ENCODE data around the gene ASTN2.

Gene ASTN2

GRCh38 chr9:117017414-117017985 lies 397.4 kb downstream of the ASTN2 start:
- H3K4me1 ChIP-seq (ENCODE audit: low read length): no peaks in the 10 kb centered on the region
- no peak overlapping the region for H3K4me3 ChIP-seq (ENCODE audit: low read length)
- H3F3A ChIP-seq (ENCODE audit: insufficient read depth, low read length): no peaks in the 10 kb centered on the region
- H3K4me2 ChIP-seq (ENCODE audit: low read depth, low read length): no peak overlapping the region
- TF ChIP-seq EZH2phosphoT487 (IDR thresholded peaks at IDR 0.05; ENCODE audit: low read length) (no peak), CTCF (IDR thresholded peaks at IDR 0.05; ENCODE audit: low read length) (no peak), EZH2 (optimal IDR thresholded peaks at IDR 0.05; ENCODE audit: low read depth, low read length) (no peak)
- no peak overlapping the region for H3K9ac ChIP-seq (ENCODE audit: low read length)
- no peak for DNase-seq
- H3K27ac ChIP-seq (ENCODE audit: low read length): no peak overlapping the region
- H3K36me3 ChIP-seq (replicated peaks; ENCODE audit: insufficient read depth, low read length): no peaks in the 10 kb centered on the region
- H3K27me3 ChIP-seq (replicated peaks; ENCODE audit: insufficient read depth, low read length): no peaks in the 10 kb centered on the region
- H2AFZ ChIP-seq (ENCODE audit: low read length): no peak overlapping the region
- H3K9me2 ChIP-seq (replicated peaks; ENCODE audit: insufficient read depth, low read length): no peaks in the 10 kb centered on the region
- no peaks in the 10 kb centered on the region for H4K20me1 ChIP-seq (ENCODE audit: insufficient read depth, low read length)
- H3K79me2 ChIP-seq (ENCODE audit: low read length): no peaks in the 10 kb centered on the region
- no peaks in the 10 kb centered on the region for H3K9me3 ChIP-seq (replicated peaks; ENCODE audit: insufficient read depth, low read length)

- Histone ChIP-seq H3K9me2 (replicated peaks; ENCODE audit: insufficient read depth, low read length) (no peaks in the 10 kb centered on the region), H3K27ac (ENCODE audit: low read length) (no peak overlapping the region), H3K4me2 (ENCODE audit: low read depth, low read length) (no peak overlapping the region), H3K4me3 (ENCODE audit: low read length) (no peak overlapping the region), H3K36me3 (replicated peaks; ENCODE audit: insufficient read depth, low read length) (no peaks in the 10 kb centered on the region), H2AFZ (ENCODE audit: low read length) (no peak overlapping the region), H4K20me1 (ENCODE audit: insufficient read depth, low read length) (no peaks in the 10 kb centered on the region), H3K4me1 (ENCODE audit: low read length) (no peaks in the 10 kb centered on the region), H3K79me2 (ENCODE audit: low read length) (no peaks in the 10 kb centered on the region), H3K27me3 (replicated peaks; ENCODE audit: insufficient read depth, low read length) (no peaks in the 10 kb centered on the region), H3K9me3 (replicated peaks; ENCODE audit: insufficient read depth, low read length) (no peaks in the 10 kb centered on the region), H3F3A (ENCODE audit: insufficient read depth, low read length) (no peaks in the 10 kb centered on the region), H3K9ac (ENCODE audit: low read length) (no peak overlapping the region)
- TF ChIP-seq EZH2 (optimal IDR thresholded peaks at IDR 0.05; ENCODE audit: low read depth, low read length) (no peak), EZH2phosphoT487 (IDR thresholded peaks at IDR 0.05; ENCODE audit: low read length) (no peak), CTCF (IDR thresholded peaks at IDR 0.05; ENCODE audit: low read length) (no peak)
- no peak for DNase-seq
Measured at GRCh38 chr9:117014061-117014460, 400.8 kb downstream of the ASTN2 start.

GRCh38 chr9:117013440-117013995 lies 401.3 kb downstream of the ASTN2 start:
- Histone ChIP-seq H3K9me3 (replicated peaks; ENCODE audit: insufficient read depth, low read length) (no peaks in the 10 kb centered on the region), H3K4me3 (ENCODE audit: low read length) (no peak overlapping the region), H2AFZ (ENCODE audit: low read length) (no peak overlapping the region), H3K27me3 (replicated peaks; ENCODE audit: insufficient read depth, low read length) (no peaks in the 10 kb centered on the region), H3K79me2 (ENCODE audit: low read length) (no peaks in the 10 kb centered on the region), H4K20me1 (ENCODE audit: insufficient read depth, low read length) (no peaks in the 10 kb centered on the region), H3K4me2 (ENCODE audit: low read depth, low read length) (no peak overlapping the region), H3K9ac (ENCODE audit: low read length) (no peak overlapping the region), H3K9me2 (replicated peaks; ENCODE audit: insufficient read depth, low read length) (no peaks in the 10 kb centered on the region), H3K4me1 (ENCODE audit: low read length) (no peaks in the 10 kb centered on the region), H3F3A (ENCODE audit: insufficient read depth, low read length) (no peaks in the 10 kb centered on the region), H3K36me3 (replicated peaks; ENCODE audit: insufficient read depth, low read length) (no peaks in the 10 kb centered on the region), H3K27ac (ENCODE audit: low read length) (no peak overlapping the region)
- no peak for DNase-seq
- TF ChIP-seq EZH2phosphoT487 (IDR thresholded peaks at IDR 0.05; ENCODE audit: low read length): no peak
- TF ChIP-seq EZH2 (optimal IDR thresholded peaks at IDR 0.05; ENCODE audit: low read depth, low read length): no peak

- no peak overlapping the region for H3K9ac ChIP-seq (ENCODE audit: low read length)
- H4K20me1 ChIP-seq (ENCODE audit: insufficient read depth, low read length): no peaks in the 10 kb centered on the region
- no peaks in the 10 kb centered on the region for H3K27me3 ChIP-seq (replicated peaks; ENCODE audit: insufficient read depth, low read length)
- no peak for TF ChIP-seq EZH2phosphoT487 (IDR thresholded peaks at IDR 0.05; ENCODE audit: low read length)
- no peak for TF ChIP-seq CTCF (IDR thresholded peaks at IDR 0.05; ENCODE audit: low read length)
- no peak for TF ChIP-seq EZH2 (optimal IDR thresholded peaks at IDR 0.05; ENCODE audit: low read depth, low read length)
- H2AFZ ChIP-seq (ENCODE audit: low read length): no peak overlapping the region
- no peaks in the 10 kb centered on the region for H3K79me2 ChIP-seq (ENCODE audit: low read length)
- no peaks in the 10 kb centered on the region for H3K9me2 ChIP-seq (replicated peaks; ENCODE audit: insufficient read depth, low read length)
- H3K27ac ChIP-seq (ENCODE audit: low read length): no peak overlapping the region
- no peaks in the 10 kb centered on the region for H3K36me3 ChIP-seq (replicated peaks; ENCODE audit: insufficient read depth, low read length)
- no peak overlapping the region for H3K4me3 ChIP-seq (ENCODE audit: low read length)
- DNase-seq: no peak
- no peaks in the 10 kb centered on the region for H3K9me3 ChIP-seq (replicated peaks; ENCODE audit: insufficient read depth, low read length)
- no peak overlapping the region for H3K4me2 ChIP-seq (ENCODE audit: low read depth, low read length)
- H3F3A ChIP-seq (ENCODE audit: insufficient read depth, low read length): no peaks in the 10 kb centered on the region
- no peaks in the 10 kb centered on the region for H3K4me1 ChIP-seq (ENCODE audit: low read length)
Measured at GRCh38 chr9:117010061-117010460, 404.8 kb downstream of the ASTN2 start.

Data from MM.1S (cell line).